HEK293 (cell line): ENCODE results near the gene MAP3K7CL.

Experiments used
- CTCF ChIA-PET: fragments of 350-600 bp; formaldehyde crosslinking; extraction: SDS; loops from one replicate; lab custom pipeline; 2021; ENCODE audit warnings: antibody characterized with exemption; lab: Yijun Ruan, JAX
- POLR2A ChIA-PET: fragments of 300-600 bp; formaldehyde crosslinking; extraction: SDS; loops from one replicate; lab custom pipeline; 2020; ENCODE audit warnings: antibody characterized with exemption, inconsistent platforms; lab: Yijun Ruan, JAX
- H3K27ac ChIP-seq: fragments of 200-500 bp; sonication (Bioruptor generic); 2 replicates; pipeline ENCODE4 v1.5.1; 2014; ENCODE audit warnings: low read depth, low read length, control low read depth, inconsistent platforms; ENCODE audit errors: extremely low read depth
- H3K36me3 ChIP-seq, 2 experiments: fragments of 200-500 bp in 1 of 2; sonication (Bioruptor generic) in 1 of 2; 1 replicate in 1 of 2; 2 replicates in 1 of 2; pipeline ENCODE4 v1.5.1; 2014 to 2017; ENCODE audit warnings: inconsistent platforms in 2 of 2, low read length in 2 of 2; ENCODE audit not compliant: control insufficient read depth in 2 of 2, insufficient read depth in 1 of 2
- H3K4me1 ChIP-seq: fragments of 200-500 bp; sonication (Bioruptor generic); 2 replicates; pipeline ENCODE4 v1.5.1; 2014; ENCODE audit warnings: mild to moderate bottlenecking, low read length, inconsistent platforms; ENCODE audit not compliant: control insufficient read depth, insufficient read depth
- H3K4me3 ChIP-seq: 2 replicates; pipeline ENCODE4 v1.5.1; 2011; ENCODE audit warnings: low read depth, mild to moderate bottlenecking, control low read depth, low read length, moderate library complexity
- H3K9me3 ChIP-seq: fragments of 200-500 bp; sonication (Bioruptor generic); 2 replicates; pipeline ENCODE4 v1.5.1; 2014; ENCODE audit warnings: low read depth, low read length, inconsistent platforms; ENCODE audit not compliant: control insufficient read depth, insufficient read depth
- ATF2 ChIP-seq: fragments of 450-650 bp; formaldehyde crosslinking; IDR thresholded peaks from 2 replicates; pipeline ENCODE4 v1.5.1; 2016; ENCODE audit warnings: missing biosample characterization, missing genetic modification characterization, low read depth
- ELK4 ChIP-seq: IDR thresholded peaks from 2 replicates; pipeline ENCODE4 v1.6.1; 2011; ENCODE audit warnings: mild to moderate bottlenecking, low read depth, low read length, borderline replicate concordance
- MEIS1 ChIP-seq: sonication (generic); formaldehyde crosslinking; IDR thresholded peaks from 2 replicates; pipeline ENCODE4 v1.8.1; 2022; ENCODE audit warnings: missing genetic modification reagents, mild to moderate bottlenecking, borderline replicate concordance
- SP3 ChIP-seq: fragments of 450-650 bp; formaldehyde crosslinking; IDR thresholded peaks from 2 replicates; pipeline ENCODE4 v1.5.1; 2016; ENCODE audit warnings: missing biosample characterization, missing genetic modification characterization
- TCF7L2 ChIP-seq: IDR thresholded peaks from 2 replicates; pipeline ENCODE4 v1.6.1; 2011; ENCODE audit warnings: low read depth, mild to moderate bottlenecking, inconsistent platforms, low read length, moderate library complexity, borderline replicate concordance
- ZBTB17 ChIP-seq: fragments of 450-650 bp; formaldehyde crosslinking; IDR thresholded peaks from 2 replicates; pipeline ENCODE4 v1.5.1; 2016; ENCODE audit warnings: missing biosample characterization, missing genetic modification characterization
- ZFP69B ChIP-seq: fragments of 450-650 bp; formaldehyde crosslinking; IDR thresholded peaks from 2 replicates; pipeline ENCODE4 v1.5.1; 2016; ENCODE audit warnings: missing biosample characterization, missing genetic modification characterization
- ZNF10 ChIP-seq: fragments of 450-650 bp; formaldehyde crosslinking; IDR thresholded peaks from 2 replicates; pipeline ENCODE4 v1.5.1; 2017; ENCODE audit warnings: missing biosample characterization, missing genetic modification characterization
- ZNF121 ChIP-seq: fragments of 450-650 bp; formaldehyde crosslinking; IDR thresholded peaks from 2 replicates; pipeline ENCODE4 v1.5.1; 2016; ENCODE audit warnings: missing biosample characterization, missing genetic modification characterization
- ZNF155 ChIP-seq: fragments of 450-650 bp; formaldehyde crosslinking; IDR thresholded peaks from 2 replicates; pipeline ENCODE4 v1.5.1; 2016; ENCODE audit warnings: missing biosample characterization, missing genetic modification characterization
- ZNF398 ChIP-seq: fragments of 450-650 bp; formaldehyde crosslinking; IDR thresholded peaks from 2 replicates; pipeline ENCODE4 v1.5.1; 2017; ENCODE audit warnings: missing biosample characterization, missing genetic modification characterization
- ZNF433 ChIP-seq: fragments of 450-650 bp; formaldehyde crosslinking; IDR thresholded peaks from 2 replicates; pipeline ENCODE4 v1.5.1; 2016; ENCODE audit warnings: missing biosample characterization, missing genetic modification characterization, low read depth
- ZNF530 ChIP-seq: fragments of 450-650 bp; formaldehyde crosslinking; IDR thresholded peaks from 2 replicates; pipeline ENCODE4 v1.5.1; 2016; ENCODE audit warnings: low read depth, missing biosample characterization, missing genetic modification characterization
- ZNF549 ChIP-seq: fragments of 450-650 bp; IDR thresholded peaks from 2 replicates; pipeline ENCODE4 v1.5.1; 2018; ENCODE audit warnings: missing biosample characterization, missing genetic modification characterization, mild to moderate bottlenecking, inconsistent platforms, moderate library complexity
- ZNF776 ChIP-seq: fragments of 450-650 bp; formaldehyde crosslinking; IDR thresholded peaks from 2 replicates; pipeline ENCODE4 v1.5.0; 2017; ENCODE audit warnings: missing biosample characterization, missing genetic modification characterization, borderline replicate concordance
- ZXDB ChIP-seq: fragments of 450-650 bp; formaldehyde crosslinking; IDR thresholded peaks from 2 replicates; pipeline ENCODE4 v1.5.1; 2016; ENCODE audit warnings: missing biosample characterization, missing genetic modification characterization
- TF ChIP-seq, protein P1 (sequence below): fragments of 450-650 bp; formaldehyde crosslinking; IDR thresholded peaks from 2 replicates; pipeline ENCODE4 v1.5.1; 2016; ENCODE audit warnings: missing biosample characterization, missing genetic modification characterization
- TF ChIP-seq, protein P2 (sequence below): fragments of 450-650 bp; formaldehyde crosslinking; IDR thresholded peaks from 2 replicates; pipeline ENCODE4 v1.5.1; 2016; ENCODE audit warnings: missing biosample characterization, missing genetic modification characterization
- TF ChIP-seq, protein P3 (sequence below): fragments of 450-650 bp; formaldehyde crosslinking; IDR thresholded peaks from 2 replicates; pipeline ENCODE4 v1.5.1; 2016; ENCODE audit warnings: missing biosample characterization, missing genetic modification characterization
- TF ChIP-seq, protein P4 (sequence below): fragments of 450-650 bp; formaldehyde crosslinking; optimal IDR thresholded peaks from 2 replicates; pipeline ENCODE3; 2016; ENCODE audit warnings: missing biosample characterization, mild to moderate bottlenecking, missing genetic modification characterization

Gene MAP3K7CL

GRCh38 chr21:29133241-29133640 lies 2.8 kb downstream of the MAP3K7CL start:
- no peak overlapping the region for H3K27ac ChIP-seq
- H3K9me3 ChIP-seq, result no peaks in the 10 kb centered on the region
- ChIA-PET CTCF (no interaction called here), POLR2A (no interaction called here)
- H3K4me3 ChIP-seq, result no peak overlapping the region
- TF ChIP-seq SP3 (tag by site-specific recombination) (no peak), ZNF776 (tag by site-specific recombination) (no peak), ZNF530 (tag by site-specific recombination) (no peak)
- H3K4me1 ChIP-seq, result no peaks in the 10 kb centered on the region
- no peaks in the 10 kb centered on the region for H3K36me3 ChIP-seq

GRCh38 chr21:29133796-29134195 lies 3.4 kb downstream of the MAP3K7CL start:
- no peaks in the 10 kb centered on the region for H3K36me3 ChIP-seq
- no peak overlapping the region for H3K27ac ChIP-seq
- H3K4me3 ChIP-seq, result no peak overlapping the region
- no peaks in the 10 kb centered on the region for H3K4me1 ChIP-seq
- ChIA-PET CTCF (interaction anchor here (0.6 kb wide), 1 partner anchor 243 kb away, joined by 3 read pairs; no protein-coding TSS in a partner anchor), POLR2A (no interaction called here)
- H3K9me3 ChIP-seq, result no peaks in the 10 kb centered on the region
- TF ChIP-seq ZNF155 (tag by site-specific recombination) (no peak), ZNF121 (tag by site-specific recombination) (no peak), ELK4 (no peak), ZNF433 (tag by site-specific recombination) (no peak), ATF2 (tag by site-specific recombination) (no peak), ZFP69B (no peak), ZBTB17 (tag by site-specific recombination) (no peak), ZNF10 (tag by site-specific recombination) (no peak)
- TF ChIP-seq, all 188 proteins: peak for 0

GRCh38 chr21:29135481-29135880 lies 5.0 kb downstream of the MAP3K7CL start:
- H3K36me3 ChIP-seq, result no peaks in the 10 kb centered on the region
- POLR2A ChIA-PET, result no interaction called here
- no peaks in the 10 kb centered on the region for H3K9me3 ChIP-seq
- H3K4me1 ChIP-seq, result no peaks in the 10 kb centered on the region
- no peak overlapping the region for H3K4me3 ChIP-seq
- CTCF ChIA-PET, result interaction anchor here (0.5 to 0.9 kb wide), 2 partner anchors 10 to 174 kb away, joined by 3 to 5 read pairs; no protein-coding TSS in a partner anchor
- no peak overlapping the region for H3K27ac ChIP-seq
- TF ChIP-seq TCF7L2, result no peak
- no peak for TF ChIP-seq ZNF10 (tag by site-specific recombination)
- TF ChIP-seq MEIS1 (CRISPR knock-in tag), result no peak
- no peak for TF ChIP-seq ZNF549 (tag by site-specific recombination)
- TF ChIP-seq ZXDB, result no peak
- TF ChIP-seq, protein P1, sequence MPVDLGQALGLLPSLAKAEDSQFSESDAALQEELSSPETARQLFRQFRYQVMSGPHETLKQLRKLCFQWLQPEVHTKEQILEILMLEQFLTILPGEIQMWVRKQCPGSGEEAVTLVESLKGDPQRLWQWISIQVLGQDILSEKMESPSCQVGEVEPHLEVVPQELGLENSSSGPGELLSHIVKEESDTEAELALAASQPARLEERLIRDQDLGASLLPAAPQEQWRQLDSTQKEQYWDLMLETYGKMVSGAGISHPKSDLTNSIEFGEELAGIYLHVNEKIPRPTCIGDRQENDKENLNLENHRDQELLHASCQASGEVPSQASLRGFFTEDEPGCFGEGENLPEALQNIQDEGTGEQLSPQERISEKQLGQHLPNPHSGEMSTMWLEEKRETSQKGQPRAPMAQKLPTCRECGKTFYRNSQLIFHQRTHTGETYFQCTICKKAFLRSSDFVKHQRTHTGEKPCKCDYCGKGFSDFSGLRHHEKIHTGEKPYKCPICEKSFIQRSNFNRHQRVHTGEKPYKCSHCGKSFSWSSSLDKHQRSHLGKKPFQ, result no peak
- TF ChIP-seq, protein P2, sequence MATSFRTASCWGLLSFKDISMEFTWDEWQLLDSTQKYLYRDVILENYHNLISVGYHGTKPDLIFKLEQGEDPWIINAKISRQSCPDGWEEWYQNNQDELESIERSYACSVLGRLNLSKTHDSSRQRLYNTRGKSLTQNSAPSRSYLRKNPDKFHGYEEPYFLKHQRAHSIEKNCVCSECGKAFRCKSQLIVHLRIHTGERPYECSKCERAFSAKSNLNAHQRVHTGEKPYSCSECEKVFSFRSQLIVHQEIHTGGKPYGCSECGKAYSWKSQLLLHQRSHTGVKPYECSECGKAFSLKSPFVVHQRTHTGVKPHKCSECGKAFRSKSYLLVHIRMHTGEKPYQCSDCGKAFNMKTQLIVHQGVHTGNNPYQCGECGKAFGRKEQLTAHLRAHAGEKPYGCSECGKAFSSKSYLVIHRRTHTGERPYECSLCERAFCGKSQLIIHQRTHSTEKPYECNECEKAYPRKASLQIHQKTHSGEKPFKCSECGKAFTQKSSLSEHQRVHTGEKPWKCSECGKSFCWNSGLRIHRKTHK (tag by site-specific recombination), result no peak
- TF ChIP-seq, protein P3, sequence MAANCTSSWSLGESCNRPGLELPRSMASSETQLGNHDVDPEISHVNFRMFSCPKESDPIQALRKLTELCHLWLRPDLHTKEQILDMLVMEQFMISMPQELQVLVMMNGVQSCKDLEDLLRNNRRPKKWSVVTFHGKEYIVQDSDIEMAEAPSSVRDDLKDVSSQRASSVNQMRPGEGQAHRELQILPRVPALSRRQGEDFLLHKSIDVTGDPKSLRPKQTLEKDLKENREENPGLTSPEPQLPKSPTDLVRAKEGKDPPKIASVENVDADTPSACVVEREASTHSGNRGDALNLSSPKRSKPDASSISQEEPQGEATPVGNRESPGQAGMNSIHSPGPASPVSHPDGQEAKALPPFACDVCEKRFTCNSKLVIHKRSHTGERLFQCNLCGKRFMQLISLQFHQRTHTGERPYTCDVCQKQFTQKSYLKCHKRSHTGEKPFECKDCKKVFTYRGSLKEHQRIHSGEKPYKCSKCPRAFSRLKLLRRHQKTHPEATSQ (tag by site-specific recombination), result no peak
- TF ChIP-seq, protein P4, sequence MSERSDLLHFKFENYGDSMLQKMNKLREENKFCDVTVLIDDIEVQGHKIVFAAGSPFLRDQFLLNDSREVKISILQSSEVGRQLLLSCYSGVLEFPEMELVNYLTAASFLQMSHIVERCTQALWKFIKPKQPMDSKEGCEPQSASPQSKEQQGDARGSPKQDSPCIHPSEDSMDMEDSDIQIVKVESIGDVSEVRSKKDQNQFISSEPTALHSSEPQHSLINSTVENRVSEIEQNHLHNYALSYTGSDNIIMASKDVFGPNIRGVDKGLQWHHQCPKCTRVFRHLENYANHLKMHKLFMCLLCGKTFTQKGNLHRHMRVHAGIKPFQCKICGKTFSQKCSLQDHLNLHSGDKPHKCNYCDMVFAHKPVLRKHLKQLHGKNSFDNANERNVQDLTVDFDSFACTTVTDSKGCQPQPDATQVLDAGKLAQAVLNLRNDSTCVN (tag by site-specific recombination), result no peak
- no peak for TF ChIP-seq ZNF398
